ENCODE results near the gene SLC12A4.

Gene SLC12A4

DNA sequence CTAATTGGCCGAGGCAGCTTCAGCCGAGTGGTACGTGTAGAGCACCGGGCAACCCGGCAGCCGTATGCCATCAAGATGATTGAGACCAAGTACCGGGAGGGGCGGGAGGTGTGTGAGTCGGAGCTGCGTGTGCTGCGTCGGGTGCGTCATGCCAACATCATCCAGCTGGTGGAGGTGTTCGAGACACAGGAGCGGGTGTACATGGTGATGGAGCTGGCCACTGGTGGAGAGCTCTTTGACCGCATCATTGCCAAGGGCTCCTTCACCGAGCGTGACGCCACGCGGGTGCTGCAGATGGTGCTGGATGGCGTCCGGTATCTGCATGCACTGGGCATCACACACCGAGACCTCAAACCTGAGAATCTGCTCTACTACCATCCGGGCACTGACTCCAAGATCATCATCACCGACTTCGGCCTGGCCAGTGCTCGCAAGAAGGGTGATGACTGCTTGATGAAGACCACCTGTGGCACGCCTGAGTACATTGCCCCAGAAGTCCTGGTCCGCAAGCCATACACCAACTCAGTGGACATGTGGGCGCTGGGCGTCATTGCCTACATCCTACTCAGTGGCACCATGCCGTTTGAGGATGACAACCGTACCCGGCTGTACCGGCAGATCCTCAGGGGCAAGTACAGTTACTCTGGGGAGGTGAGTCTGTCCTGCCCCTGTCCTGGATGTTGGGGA, 59.2 kb downstream of the SLC12A4 start:
- Histone ChIP-seq H3K9me3 (ENCODE audit: insufficient read depth, low read length) (no peaks in the 10 kb centered on the region), H3K4me2 (ENCODE audit: low read depth, low read length, poor library complexity, severe bottlenecking) (no peak overlapping the region), H4K20me1 (ENCODE audit: low read depth, low read length) (no peaks in the 10 kb centered on the region), H3F3A (ENCODE audit: insufficient read depth) (no peaks in the 10 kb centered on the region), H3K9me2 (replicated peaks; ENCODE audit: insufficient read depth, low read length) (no peaks in the 10 kb centered on the region), H3K27ac (ENCODE audit: low read depth, low read length) (no peak overlapping the region), H3K36me3 (ENCODE audit: low read length) (no peaks in the 10 kb centered on the region), H3K9ac (ENCODE audit: low read length) (no peak overlapping the region), H3K27me3 (ENCODE audit: low read length) (no peaks in the 10 kb centered on the region), H3K4me3 (ENCODE audit: insufficient read depth, low read length, poor library complexity, severe bottlenecking) (no peak overlapping the region), H3K79me2 (ENCODE audit: insufficient read depth, low read length) (no peaks in the 10 kb centered on the region), H2AFZ (ENCODE audit: low read depth, low read length, severe bottlenecking) (no peak overlapping the region)
- no peak for TF ChIP-seq EZH2phosphoT487 (conservative IDR thresholded peaks at IDR 0.05; ENCODE audit: low read length)

- Histone ChIP-seq H4K20me1 (ENCODE audit: low read depth, low read length) (no peaks in the 10 kb centered on the region), H3K27ac (ENCODE audit: low read depth, low read length) (no peak overlapping the region), H3K9me3 (ENCODE audit: insufficient read depth, low read length) (no peaks in the 10 kb centered on the region)
Measured at GRCh38 chr16:67907397-67908180, 60.8 kb downstream of the SLC12A4 start.

DNA sequence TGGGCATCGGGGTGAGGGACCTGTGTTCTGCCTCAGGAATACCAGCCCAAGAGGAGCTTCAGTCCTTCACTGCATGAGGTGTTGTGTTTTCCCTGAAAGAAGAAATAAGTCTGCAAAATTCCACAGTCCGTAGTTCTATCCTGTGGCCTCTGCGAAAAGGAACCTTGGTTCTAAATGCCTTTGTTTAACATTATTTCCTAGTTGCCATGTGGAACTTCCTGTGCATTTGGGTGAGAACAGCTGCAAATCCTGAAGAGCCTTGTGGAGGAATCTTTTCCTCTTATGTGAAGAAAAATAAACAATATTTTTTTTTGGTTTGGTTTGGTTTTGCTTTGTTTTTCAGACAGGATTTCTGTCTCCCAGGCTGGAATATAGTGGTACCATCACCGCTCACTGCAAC, 65.6 kb downstream of the SLC12A4 start:
- Histone ChIP-seq H3K4me3 (ENCODE audit: insufficient read depth, low read length, poor library complexity, severe bottlenecking) (no peak overlapping the region), H3K9me3 (ENCODE audit: insufficient read depth, low read length) (no peaks in the 10 kb centered on the region), H3F3A (ENCODE audit: insufficient read depth) (no peaks in the 10 kb centered on the region), H3K27me3 (ENCODE audit: low read length) (no peaks in the 10 kb centered on the region), H3K4me2 (ENCODE audit: low read depth, low read length, poor library complexity, severe bottlenecking) (no peak overlapping the region), H3K9ac (ENCODE audit: low read length) (no peak overlapping the region), H4K20me1 (ENCODE audit: low read depth, low read length) (no peaks in the 10 kb centered on the region), H3K79me2 (ENCODE audit: insufficient read depth, low read length) (no peaks in the 10 kb centered on the region), H3K9me2 (replicated peaks; ENCODE audit: insufficient read depth, low read length) (no peaks in the 10 kb centered on the region), H3K27ac (ENCODE audit: low read depth, low read length) (no peak overlapping the region), H3K36me3 (ENCODE audit: low read length) (no peaks in the 10 kb centered on the region), H2AFZ (ENCODE audit: low read depth, low read length, severe bottlenecking) (no peak overlapping the region)
- TF ChIP-seq, protein P1, sequence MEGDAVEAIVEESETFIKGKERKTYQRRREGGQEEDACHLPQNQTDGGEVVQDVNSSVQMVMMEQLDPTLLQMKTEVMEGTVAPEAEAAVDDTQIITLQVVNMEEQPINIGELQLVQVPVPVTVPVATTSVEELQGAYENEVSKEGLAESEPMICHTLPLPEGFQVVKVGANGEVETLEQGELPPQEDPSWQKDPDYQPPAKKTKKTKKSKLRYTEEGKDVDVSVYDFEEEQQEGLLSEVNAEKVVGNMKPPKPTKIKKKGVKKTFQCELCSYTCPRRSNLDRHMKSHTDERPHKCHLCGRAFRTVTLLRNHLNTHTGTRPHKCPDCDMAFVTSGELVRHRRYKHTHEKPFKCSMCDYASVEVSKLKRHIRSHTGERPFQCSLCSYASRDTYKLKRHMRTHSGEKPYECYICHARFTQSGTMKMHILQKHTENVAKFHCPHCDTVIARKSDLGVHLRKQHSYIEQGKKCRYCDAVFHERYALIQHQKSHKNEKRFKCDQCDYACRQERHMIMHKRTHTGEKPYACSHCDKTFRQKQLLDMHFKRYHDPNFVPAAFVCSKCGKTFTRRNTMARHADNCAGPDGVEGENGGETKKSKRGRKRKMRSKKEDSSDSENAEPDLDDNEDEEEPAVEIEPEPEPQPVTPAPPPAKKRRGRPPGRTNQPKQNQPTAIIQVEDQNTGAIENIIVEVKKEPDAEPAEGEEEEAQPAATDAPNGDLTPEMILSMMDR (IDR thresholded peaks at IDR 0.05; ENCODE audit: insufficient read depth, low read length, poor library complexity, severe bottlenecking): no peak
- no peak for TF ChIP-seq EZH2phosphoT487 (conservative IDR thresholded peaks at IDR 0.05; ENCODE audit: low read length)

More at GRCh38 chr16:67907397-67908180, 60.8 kb downstream of the SLC12A4 start:
- no peaks in the 10 kb centered on the region for H3K79me2 ChIP-seq (ENCODE audit: insufficient read depth, low read length)
- no peak overlapping the region for H3K9ac ChIP-seq (ENCODE audit: low read length)
- no peak overlapping the region for H3K4me2 ChIP-seq (ENCODE audit: low read depth, low read length, poor library complexity, severe bottlenecking)
- no peaks in the 10 kb centered on the region for H3K36me3 ChIP-seq (ENCODE audit: low read length)
- no peaks in the 10 kb centered on the region for H3K9me2 ChIP-seq (replicated peaks; ENCODE audit: insufficient read depth, low read length)
- no peaks in the 10 kb centered on the region for H3F3A ChIP-seq (ENCODE audit: insufficient read depth)
- TF ChIP-seq EZH2phosphoT487 (conservative IDR thresholded peaks at IDR 0.05; ENCODE audit: low read length): no peak
- TF ChIP-seq, protein P1 (IDR thresholded peaks at IDR 0.05; ENCODE audit: insufficient read depth, low read length, poor library complexity, severe bottlenecking): no peak
- no peak overlapping the region for H3K4me3 ChIP-seq (ENCODE audit: insufficient read depth, low read length, poor library complexity, severe bottlenecking)
- no peaks in the 10 kb centered on the region for H3K27me3 ChIP-seq (ENCODE audit: low read length)
- H2AFZ ChIP-seq (ENCODE audit: low read depth, low read length, severe bottlenecking): no peak overlapping the region

DNA sequence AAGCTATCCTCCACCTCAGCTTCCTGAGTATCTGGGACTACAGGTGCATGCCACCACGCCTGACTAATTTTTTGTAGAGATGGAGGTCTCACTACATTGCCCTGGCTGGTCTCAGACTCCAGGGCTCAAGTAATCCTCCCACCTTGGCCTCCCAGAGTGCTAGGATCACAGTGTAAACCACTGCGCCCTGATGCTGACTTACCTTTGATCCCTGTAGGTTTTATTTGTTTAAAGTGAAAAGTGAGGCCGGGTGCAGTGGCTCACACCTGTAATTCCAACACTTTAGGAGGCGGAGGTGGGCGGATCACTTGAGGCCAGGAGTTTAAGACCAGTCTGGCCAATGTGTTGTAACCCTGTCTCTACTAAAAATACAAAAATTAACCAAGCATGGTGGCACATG, 66.7 kb downstream of the SLC12A4 start:
- H3K9me3 ChIP-seq (ENCODE audit: insufficient read depth, low read length): no peaks in the 10 kb centered on the region

More for the DNA sequence above, 66.7 kb downstream of the SLC12A4 start:
- no peaks in the 10 kb centered on the region for H3K9me2 ChIP-seq (replicated peaks; ENCODE audit: insufficient read depth, low read length)
- TF ChIP-seq EZH2phosphoT487 (conservative IDR thresholded peaks at IDR 0.05; ENCODE audit: low read length): no peak
- TF ChIP-seq, protein P1 (IDR thresholded peaks at IDR 0.05; ENCODE audit: insufficient read depth, low read length, poor library complexity, severe bottlenecking): no peak
- H3K27ac ChIP-seq (ENCODE audit: low read depth, low read length): no peak overlapping the region
- no peaks in the 10 kb centered on the region for H3K79me2 ChIP-seq (ENCODE audit: insufficient read depth, low read length)
- no peaks in the 10 kb centered on the region for H3F3A ChIP-seq (ENCODE audit: insufficient read depth)
- no peak overlapping the region for H3K4me2 ChIP-seq (ENCODE audit: low read depth, low read length, poor library complexity, severe bottlenecking)
- no peak overlapping the region for H2AFZ ChIP-seq (ENCODE audit: low read depth, low read length, severe bottlenecking)
- H3K36me3 ChIP-seq (ENCODE audit: low read length): no peaks in the 10 kb centered on the region
- H3K9ac ChIP-seq (ENCODE audit: low read length): no peak overlapping the region
- H3K4me3 ChIP-seq (ENCODE audit: insufficient read depth, low read length, poor library complexity, severe bottlenecking): no peak overlapping the region
- H4K20me1 ChIP-seq (ENCODE audit: low read depth, low read length): no peaks in the 10 kb centered on the region
- no peaks in the 10 kb centered on the region for H3K27me3 ChIP-seq (ENCODE audit: low read length)

Data from SU-DHL-6 (cell line).